ENCODE data around the gene NUDT21.

The NUDT21 gene

DNA sequence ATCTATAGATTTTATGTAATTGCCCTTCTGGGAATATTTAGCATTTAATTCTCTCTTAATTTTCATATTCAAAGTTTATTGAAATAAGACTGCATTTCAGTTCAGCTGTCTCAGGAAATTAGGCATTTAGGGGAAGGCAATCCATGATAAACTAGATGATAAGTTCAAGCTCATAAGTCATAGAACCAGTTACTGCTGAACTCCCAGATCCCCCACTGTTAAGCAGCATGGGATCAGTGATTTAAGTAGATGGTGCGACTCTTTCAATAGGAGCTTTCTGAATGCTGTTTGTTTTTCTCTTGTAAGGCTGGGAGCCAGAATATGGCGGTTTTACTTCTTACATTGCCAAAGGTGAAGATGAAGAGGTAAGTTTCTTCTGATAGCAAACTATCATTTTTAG lies 24.1 kb upstream of the NUDT21 start:
- H3K36me3 Mint-ChIP-seq = peaks cover 39 to 40% of the 10 kb centered on the region in 2 donors
- H3K27ac Mint-ChIP-seq = no peak overlapping the region
- DNase-seq = no peak
- no peaks in the 10 kb centered on the region for H3K4me1 Mint-ChIP-seq
- H3K27me3 Mint-ChIP-seq = no peaks in the 10 kb centered on the region
- no peak overlapping the region for H3K4me3 Mint-ChIP-seq
- no peak for ATAC-seq (replicated peaks)
- H3K9me3 Mint-ChIP-seq = no peaks in the 10 kb centered on the region

DNA sequence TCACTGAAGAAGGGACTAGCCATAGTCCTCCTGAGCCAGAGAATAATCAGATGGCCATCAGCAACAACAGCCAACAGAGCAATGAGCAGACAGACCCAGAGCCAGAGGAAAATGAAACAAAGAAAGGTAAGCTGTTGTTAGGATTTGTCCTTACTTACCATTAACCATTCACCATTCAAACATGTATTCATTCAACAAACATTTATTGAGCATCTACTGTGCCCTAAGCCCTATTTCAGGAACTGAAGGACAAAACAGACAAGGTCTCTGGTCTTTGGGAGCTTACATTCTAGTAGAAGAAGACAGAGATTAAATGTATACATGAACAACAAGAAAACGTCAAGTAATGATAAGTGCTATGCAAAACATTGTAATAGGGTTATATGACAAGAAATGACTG lies 19.5 kb upstream of the NUDT21 start:
- Mint-ChIP-seq H3K9me3 (no peaks in the 10 kb centered on the region), H3K27ac (no peak overlapping the region), H3K27me3 (no peaks in the 10 kb centered on the region), H3K4me1 (no peaks in the 10 kb centered on the region), H3K4me3 (no peak overlapping the region), H3K36me3 (peaks cover 38 to 54% of the 10 kb centered on the region in 2 donors)
- ATAC-seq (replicated peaks) = no peak
- no peak for DNase-seq

DNA sequence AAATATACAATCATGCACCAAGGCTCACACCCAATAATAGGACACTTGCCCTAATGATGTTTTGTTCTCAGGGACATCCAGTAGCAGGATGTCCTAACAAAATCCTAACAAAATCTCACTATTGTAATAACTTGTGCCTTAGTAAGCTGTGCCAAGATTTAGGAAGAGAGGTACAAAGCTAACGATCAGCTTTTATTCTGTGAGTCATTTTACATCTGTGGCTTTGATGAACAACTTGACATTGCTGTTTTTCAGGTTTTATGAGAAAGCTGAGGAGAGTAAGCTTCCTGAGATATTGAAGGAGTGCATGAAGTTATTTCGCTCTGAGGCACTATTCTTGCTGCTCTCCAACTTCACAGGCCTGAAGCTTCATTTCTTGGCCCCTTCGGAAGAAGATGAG lies 19.1 kb upstream of the NUDT21 start:
- Mint-ChIP-seq H3K27ac (no peak overlapping the region), H3K36me3 (peaks cover 36 to 55% of the 10 kb centered on the region in 2 donors), H3K27me3 (no peaks in the 10 kb centered on the region), H3K4me3 (no peak overlapping the region), H3K4me1 (no peaks in the 10 kb centered on the region), H3K9me3 (no peaks in the 10 kb centered on the region)
- ATAC-seq (replicated peaks) (no peak), DNase-seq (no peak)

DNA sequence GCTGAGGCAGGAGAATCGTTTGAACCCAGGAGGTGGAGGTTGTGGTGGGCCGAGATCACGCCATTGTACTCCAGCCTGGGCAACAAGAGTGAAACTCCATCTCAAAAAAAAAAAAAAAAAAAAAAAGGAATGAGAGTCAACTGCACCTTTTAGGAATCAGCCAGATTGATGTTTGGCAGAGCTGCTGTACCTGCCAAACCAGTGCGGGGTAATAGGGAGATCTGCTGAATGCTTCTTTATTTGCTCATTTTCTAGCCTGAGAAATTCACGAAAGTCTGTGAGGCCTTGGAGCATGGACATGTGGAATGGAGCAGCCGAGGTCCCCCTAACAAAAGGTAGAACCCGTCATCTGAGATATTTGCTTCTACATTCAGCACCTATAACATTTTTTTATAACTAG lies 18.6 kb upstream of the NUDT21 start:
- no peak for ATAC-seq (replicated peaks)
- no peak overlapping the region for H3K4me3 Mint-ChIP-seq
- H3K27ac Mint-ChIP-seq = no peak overlapping the region
- H3K36me3 Mint-ChIP-seq = peaks cover 35 to 52% of the 10 kb centered on the region in 2 donors
- H3K27me3 Mint-ChIP-seq = no peaks in the 10 kb centered on the region
- no peaks in the 10 kb centered on the region for H3K4me1 Mint-ChIP-seq
- H3K9me3 Mint-ChIP-seq = no peaks in the 10 kb centered on the region
- no peak for DNase-seq

DNA sequence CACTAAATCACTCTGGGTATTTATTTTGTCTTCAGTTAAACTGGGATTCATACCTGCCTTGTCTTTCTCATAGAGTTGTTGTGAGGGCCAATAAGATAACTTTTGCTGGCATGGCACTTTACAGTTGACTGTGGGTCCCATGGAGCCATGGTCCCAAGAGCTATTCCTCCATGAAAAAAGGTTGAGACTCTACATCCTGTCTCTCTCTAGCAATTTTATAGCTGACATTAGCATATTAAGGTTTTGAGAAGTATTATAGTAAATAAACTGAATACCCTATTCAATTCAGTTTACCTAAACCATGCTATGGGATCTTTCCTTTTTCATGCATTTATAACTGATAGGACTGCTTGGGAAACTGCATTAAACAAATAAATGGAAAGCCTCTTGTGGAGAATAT lies 17.7 kb upstream of the NUDT21 start:
- DNase-seq = no peak
- Mint-ChIP-seq H3K4me1 (no peaks in the 10 kb centered on the region), H3K27ac (no peak overlapping the region), H3K9me3 (no peaks in the 10 kb centered on the region), H3K27me3 (no peaks in the 10 kb centered on the region), H3K36me3 (peaks cover 34 to 58% of the 10 kb centered on the region in 2 donors), H3K4me3 (no peak overlapping the region)
- ATAC-seq (replicated peaks) = no peak

DNA sequence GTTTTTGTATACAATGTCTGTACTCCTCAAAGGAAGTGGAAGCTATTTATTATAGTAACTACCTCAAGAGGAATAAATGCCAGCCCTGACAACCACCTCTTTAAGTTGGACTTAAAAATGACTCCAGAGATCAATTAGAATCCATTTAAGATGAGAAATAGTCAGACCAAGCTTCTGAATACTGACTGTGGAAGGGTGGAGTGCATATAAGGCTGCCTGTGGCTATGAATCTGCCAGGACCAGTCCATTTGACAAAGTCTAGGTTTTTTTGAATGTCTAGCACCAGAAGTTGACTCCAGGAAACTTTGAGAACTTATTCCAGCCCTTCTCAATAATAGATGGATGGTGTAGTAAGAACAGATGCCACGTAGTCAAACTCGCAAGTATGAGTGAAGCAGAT lies 15.2 kb upstream of the NUDT21 start:
- no peaks in the 10 kb centered on the region for H3K4me1 Mint-ChIP-seq
- no peaks in the 10 kb centered on the region for H3K9me3 Mint-ChIP-seq
- no peak overlapping the region for H3K4me3 Mint-ChIP-seq
- peaks cover 33 to 55% of the 10 kb centered on the region in 2 donors for H3K36me3 Mint-ChIP-seq
- no peak for DNase-seq
- H3K27ac Mint-ChIP-seq = no peak overlapping the region
- ATAC-seq (replicated peaks) = no peak
- no peaks in the 10 kb centered on the region for H3K27me3 Mint-ChIP-seq

DNA sequence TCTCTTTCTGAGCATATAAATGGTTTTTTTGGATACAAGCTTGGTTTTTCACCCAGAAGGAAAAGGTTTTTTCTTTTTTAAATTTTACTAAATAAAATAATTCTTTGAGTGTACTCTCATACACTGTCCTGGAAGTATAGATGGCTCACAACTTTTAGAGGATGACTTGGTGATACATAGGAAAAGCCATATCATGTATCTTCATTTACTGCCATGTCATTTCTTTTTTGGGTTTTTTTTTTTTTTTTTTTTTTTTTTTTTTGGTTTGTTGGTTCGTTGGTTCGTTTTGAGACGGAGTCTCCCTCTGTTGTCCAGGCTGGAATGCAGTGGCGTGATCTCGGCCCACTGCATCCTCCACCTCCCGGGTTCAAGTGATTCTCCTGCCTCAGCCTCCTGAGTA lies 12.0 kb upstream of the NUDT21 start:
- Mint-ChIP-seq H3K27ac (no peak overlapping the region), H3K9me3 (no peaks in the 10 kb centered on the region), H3K36me3 (peaks cover 26 to 46% of the 10 kb centered on the region in 2 donors), H3K4me3 (no peak overlapping the region), H3K27me3 (no peaks in the 10 kb centered on the region), H3K4me1 (no peaks in the 10 kb centered on the region)
- DNase-seq (no peak), ATAC-seq (replicated peaks) (no peak)

DNA sequence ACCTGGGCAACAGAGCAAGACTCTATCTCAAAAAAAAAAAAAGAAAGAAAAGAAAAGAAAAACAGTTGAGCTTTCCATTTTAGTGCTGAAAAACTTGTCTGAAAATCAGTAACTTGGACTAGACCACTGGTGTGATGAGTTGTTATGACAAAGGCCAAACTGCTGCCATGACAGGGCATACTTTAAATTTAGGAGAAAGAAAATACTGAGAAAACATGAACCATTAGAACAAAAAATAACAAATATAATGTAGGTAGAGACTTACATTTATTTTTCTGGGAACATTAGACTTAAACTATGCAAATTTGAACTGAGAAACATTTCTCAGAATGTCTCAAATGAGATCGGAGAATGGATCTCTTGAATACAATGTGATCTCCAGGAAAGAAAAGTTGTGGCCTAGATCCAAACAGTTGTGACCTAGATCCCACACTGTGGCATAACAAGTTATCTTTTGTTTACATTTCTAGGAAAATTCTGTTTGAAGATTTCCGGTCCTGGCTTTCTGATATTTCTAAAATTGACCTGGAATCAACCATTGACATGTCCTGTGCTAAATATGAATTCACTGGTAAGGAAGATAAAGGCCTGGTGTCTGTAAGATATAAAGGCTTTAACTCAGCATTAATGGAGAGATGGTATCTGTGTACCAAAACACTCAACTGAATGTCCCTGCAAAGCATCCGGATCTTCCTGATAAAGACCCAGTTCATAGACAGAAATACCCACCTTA lies 11.1 kb upstream of the NUDT21 start:
- H3K27ac Mint-ChIP-seq = peak overlapping the region; percentile 28
- DNase-seq (no peak), ATAC-seq (replicated peaks) (no peak)
- no peaks in the 10 kb centered on the region for H3K27me3 Mint-ChIP-seq
- H3K9me3 Mint-ChIP-seq = no peaks in the 10 kb centered on the region
- no peak overlapping the region for H3K4me3 Mint-ChIP-seq
- H3K36me3 Mint-ChIP-seq = peaks cover 29 to 44% of the 10 kb centered on the region in 2 donors
- peaks cover 0 to 3% of the 10 kb centered on the region in 2 donors for H3K4me1 Mint-ChIP-seq

DNA sequence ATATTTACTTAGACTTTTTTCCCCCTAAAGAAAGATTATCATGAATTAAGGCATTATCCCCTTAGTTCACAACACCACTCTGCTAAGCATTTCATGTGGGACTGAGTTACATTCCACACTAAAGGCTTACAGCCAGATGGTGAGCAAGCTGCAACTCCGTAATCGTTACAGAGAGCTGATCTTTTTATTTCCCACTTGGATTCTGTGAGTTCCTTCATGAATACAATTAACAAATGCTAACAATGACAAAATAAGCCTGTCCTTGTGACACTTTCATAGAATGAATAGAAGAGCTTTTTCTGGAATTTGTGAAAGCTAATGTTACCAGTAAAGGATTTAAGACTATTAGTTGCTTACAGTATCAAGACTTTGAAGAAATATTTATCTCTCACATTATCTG lies 9.0 kb upstream of the NUDT21 start:
- Mint-ChIP-seq H3K4me1 (peaks cover 10 to 13% of the 10 kb centered on the region in 2 donors), H3K27me3 (no peaks in the 10 kb centered on the region), H3K4me3 (no peak overlapping the region), H3K27ac (no peak overlapping the region), H3K36me3 (peaks cover 33 to 56% of the 10 kb centered on the region in 2 donors), H3K9me3 (no peaks in the 10 kb centered on the region)
- DNase-seq (no peak), ATAC-seq (replicated peaks) (no peak)

DNA sequence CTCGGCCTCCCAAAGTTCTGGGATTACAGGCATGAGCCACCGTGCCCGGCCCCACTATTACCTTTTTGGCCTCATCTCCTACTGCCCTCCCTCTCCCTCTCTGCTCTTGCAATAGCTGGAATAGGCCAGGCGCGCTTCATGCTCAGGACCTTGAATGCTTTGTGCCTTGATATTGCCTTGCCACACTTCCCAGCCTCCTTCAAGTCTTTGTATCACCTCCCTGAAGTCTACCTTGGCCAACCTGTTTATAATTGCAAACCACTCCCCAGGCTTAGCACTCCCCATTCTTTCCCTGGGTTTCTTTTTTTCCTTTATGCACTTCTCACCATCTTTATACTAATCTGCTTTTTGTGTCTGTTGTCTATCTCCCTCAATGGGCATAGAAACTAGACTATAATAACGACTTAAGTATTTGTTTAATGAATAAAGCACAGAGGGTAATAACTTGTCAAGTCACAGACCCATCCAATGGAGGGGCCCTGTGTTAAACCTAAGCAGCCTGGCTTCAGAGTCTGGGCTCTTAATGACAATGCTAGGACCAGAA lies 6.9 kb upstream of the NUDT21 start:
- Mint-ChIP-seq H3K4me3 (no peak overlapping the region), H3K9me3 (no peaks in the 10 kb centered on the region), H3K36me3 (peaks cover 43 to 58% of the 10 kb centered on the region in 2 donors), H3K4me1 (peaks cover 13% of the 10 kb centered on the region in 2 donors), H3K27me3 (no peaks in the 10 kb centered on the region), H3K27ac (no peak overlapping the region)
- ATAC-seq (replicated peaks) = no peak
- no peak for DNase-seq

DNA sequence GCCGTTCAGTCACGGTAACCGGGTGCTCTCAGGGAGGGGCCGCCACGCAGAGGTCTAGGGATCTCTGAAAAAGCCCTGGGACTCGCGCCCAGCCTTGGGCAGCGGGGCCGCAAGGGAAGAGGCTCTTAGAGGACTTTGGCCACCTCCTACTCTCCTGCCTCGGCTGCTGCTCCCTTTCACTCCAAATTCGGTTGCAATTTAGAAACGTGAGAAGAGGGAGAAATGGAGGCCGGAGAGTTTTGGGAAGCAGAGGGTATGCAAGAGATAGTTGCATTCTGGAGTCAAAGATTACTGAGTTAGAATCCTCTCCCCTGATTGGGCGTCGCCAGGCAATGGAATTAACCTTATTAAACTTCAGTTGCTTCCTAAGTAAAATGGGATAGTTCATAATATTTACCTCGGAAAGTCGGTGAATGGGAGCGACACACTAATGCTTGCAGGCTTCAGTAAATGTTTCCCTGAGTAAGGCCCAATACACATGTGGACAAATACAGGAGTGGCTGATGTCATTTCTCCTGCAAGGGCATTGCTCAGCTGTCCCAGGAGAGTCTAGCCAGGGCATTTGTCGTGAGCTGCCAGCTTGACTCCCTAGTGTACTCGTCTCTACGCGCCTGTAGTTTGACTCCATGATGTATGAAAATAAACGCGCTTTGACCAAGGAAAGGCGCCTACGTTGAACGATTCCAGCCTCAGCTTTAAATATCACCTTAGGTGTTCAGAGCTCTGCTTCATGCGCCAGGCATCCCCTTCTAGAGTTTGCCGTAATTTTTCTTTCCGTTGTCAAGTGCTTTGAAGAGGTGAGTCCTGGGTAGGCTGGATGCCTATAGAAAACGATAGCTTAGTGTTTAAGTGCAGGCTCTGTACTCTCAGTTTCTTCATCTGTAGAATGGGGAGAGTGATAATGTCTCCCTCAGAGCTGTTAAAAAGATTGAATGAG lies 889 bp upstream of the NUDT21 start:
- ATAC-seq (replicated peaks) (peak; percentile 59 to 65), DNase-seq (no peak)
- Mint-ChIP-seq H3K9me3 (no peaks in the 10 kb centered on the region), H3K4me3 (peak overlapping the region; percentile 91 to 94), H3K27me3 (no peaks in the 10 kb centered on the region), H3K36me3 (peaks cover 27 to 33% of the 10 kb centered on the region in 2 donors), H3K27ac (peak overlapping the region; percentile 96), H3K4me1 (peaks cover 29 to 44% of the 10 kb centered on the region in 2 donors)

DNA sequence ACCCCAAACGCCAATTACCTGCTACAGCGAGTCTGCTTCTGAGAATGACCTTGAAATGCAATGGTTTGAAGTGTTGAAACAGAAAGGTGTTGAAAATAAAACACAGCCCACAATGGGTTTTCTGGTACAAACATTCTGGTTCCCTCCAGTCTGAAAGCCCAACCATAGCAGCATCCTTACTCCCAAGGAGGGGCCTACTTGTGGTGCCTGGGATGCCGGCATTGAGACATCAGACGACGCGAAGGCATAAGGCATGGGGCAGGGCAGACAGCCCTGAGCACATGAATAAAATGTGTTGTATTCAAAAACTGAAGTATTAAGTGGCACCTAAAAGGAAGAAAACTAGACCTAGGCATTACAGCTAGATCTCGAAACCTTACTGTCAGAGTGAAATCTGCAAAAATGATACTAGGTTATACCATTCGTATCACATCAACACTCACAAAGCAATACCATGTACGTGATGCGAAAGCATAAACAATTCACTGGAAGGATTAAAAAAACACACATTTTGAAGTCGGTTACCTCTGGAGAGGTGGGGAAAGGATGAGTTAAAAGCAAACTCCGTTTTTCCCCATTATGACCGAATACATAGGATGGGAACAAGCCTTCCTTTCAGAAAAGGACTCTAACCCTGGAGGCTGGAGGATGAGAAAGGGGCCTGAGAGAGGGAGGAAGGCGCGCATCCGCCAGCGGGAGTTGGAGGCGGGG lies 702 bp downstream of the NUDT21 start:
- Mint-ChIP-seq H3K4me3 (peak overlapping the region; percentile 91 to 94), H3K27me3 (no peaks in the 10 kb centered on the region), H3K36me3 (peaks cover 15 to 26% of the 10 kb centered on the region in 2 donors), H3K27ac (peak overlapping the region; percentile 96), H3K4me1 (peaks cover 23 to 32% of the 10 kb centered on the region in 2 donors), H3K9me3 (no peaks in the 10 kb centered on the region)
- no peak for ATAC-seq (replicated peaks)
- DNase-seq = no peak

DNA sequence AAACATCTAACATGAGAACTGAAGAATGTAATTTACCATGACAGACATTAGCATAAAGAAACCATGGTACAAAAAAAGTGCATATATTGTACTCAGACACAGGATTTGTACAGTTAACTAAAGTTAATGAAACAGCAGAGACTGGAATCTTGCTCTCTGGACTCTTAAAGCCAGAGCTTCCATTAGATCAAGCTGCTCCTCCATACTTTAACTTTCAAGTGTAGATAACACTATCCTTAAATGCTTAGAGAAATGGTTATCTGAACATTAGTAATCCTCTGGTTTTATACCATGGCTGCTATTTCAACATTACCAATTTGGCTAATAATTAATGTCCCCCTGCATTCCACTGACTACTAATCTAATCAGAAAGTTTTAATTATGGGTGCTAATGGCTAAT lies 3.1 kb downstream of the NUDT21 start:
- no peak for DNase-seq
- ATAC-seq (replicated peaks) = no peak
- Mint-ChIP-seq H3K4me3 (no peak overlapping the region), H3K4me1 (peaks cover 20 to 31% of the 10 kb centered on the region in 2 donors), H3K9me3 (no peaks in the 10 kb centered on the region), H3K27ac (no peak overlapping the region), H3K36me3 (peaks cover 6 to 29% of the 10 kb centered on the region in 2 donors), H3K27me3 (no peaks in the 10 kb centered on the region)

DNA sequence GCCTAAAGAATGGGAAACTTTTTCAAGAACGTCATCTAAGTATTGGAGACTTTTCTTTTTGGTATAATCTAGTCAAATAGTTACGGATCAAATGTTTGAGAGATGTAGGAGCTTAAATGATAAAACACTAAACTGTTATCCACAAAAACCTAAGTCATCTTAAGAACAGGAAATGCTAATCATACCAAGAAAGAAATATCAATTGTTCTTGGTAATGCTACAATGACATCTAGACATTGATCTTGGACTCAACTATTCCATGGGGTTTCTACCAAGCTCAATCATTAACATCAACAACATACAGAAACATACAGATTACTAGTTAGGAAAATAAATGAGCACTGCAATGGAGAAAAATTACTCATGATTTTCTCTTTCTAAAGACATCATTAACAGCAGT lies 3.8 kb downstream of the NUDT21 start:
- Mint-ChIP-seq H3K27ac (no peak overlapping the region), H3K4me1 (peaks cover 16 to 26% of the 10 kb centered on the region in 2 donors), H3K4me3 (no peak overlapping the region), H3K9me3 (no peaks in the 10 kb centered on the region), H3K36me3 (peaks cover 9 to 36% of the 10 kb centered on the region in 2 donors), H3K27me3 (no peaks in the 10 kb centered on the region)
- ATAC-seq (replicated peaks) (no peak), DNase-seq (no peak)
